ENCODE measurements around the gene CFAP100.

DNA sequence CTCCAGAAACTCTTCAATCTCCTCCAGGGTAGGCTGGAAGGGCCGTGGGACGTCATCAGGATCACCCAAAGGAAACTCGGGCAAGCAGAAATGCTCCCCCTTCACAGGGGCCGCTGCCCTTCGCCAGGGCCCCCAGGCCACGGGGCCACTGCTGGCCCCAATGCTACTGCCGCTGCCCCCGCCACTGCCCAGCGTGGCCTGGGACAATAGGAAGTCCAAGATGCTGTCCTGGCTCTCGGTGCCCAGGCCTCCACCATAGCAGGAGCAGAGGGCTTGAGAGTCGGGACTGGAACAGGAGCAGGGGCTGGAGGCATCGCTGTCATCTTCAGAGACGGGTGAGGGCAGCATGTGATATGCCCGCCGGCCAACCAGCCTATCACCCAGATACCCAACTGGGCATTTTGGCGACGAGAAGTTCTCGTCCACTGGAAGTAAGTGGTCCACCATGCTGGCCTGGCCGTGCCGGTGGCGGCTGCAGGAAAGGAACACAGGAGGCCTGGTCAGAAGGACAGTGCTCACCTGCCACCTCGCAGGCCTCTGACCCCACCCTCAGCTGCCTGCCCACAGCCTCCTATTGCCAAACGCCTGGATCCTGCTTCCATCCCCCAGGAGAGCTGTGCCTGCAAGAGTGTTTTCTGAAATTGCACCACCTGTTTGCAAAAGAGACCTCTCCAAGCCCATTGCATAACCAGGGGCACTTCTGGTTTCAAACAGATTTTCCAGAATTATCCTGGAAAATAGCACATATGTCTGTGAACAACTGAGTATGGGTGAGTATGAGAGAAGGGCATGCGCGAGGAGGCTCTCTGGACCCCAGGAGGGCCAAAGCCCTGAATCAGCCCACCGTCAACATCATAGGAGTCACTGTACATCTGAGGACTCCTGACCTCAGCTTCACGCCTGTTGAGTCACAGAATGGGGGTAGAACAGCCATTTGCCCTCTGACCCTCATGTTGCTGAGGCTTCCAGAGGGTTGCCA, 41.9 kb upstream of the CFAP100 start:
- TF ChIP-seq TAF1 (IDR thresholded peaks at IDR 0.05; ENCODE audit: borderline replicate concordance, low read depth, low read length) (no peak), POLR2A (IDR thresholded peaks at IDR 0.05; ENCODE audit: low read depth, low read length) (no peak), POLR2AphosphoS5 (IDR thresholded peaks at IDR 0.05; ENCODE audit: low read depth, low read length) (no peak)

Measured in GM12892 (cell line).